ENCODE measurements around the gene APRT.

DNA sequence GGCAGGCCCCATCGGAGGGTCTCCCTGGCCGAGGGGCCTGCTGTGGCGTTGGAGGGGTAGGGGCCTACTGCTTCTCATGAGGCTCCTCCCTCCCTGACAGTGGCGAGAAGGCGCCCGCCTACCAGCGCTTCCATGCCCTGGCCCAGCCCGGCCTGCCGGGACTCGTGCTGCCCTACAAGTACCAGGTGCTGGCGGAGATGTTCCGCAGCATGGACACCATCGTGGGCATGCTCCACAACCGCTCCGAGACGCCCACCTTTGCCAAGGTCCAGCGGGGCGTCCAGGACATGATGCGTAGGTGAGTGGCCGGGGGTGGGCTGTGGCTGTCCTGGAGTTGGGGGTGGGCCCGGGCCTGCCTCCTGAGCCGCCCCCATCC is 6.4 kb downstream of the APRT start:
- TF ChIP-seq, protein P1, sequence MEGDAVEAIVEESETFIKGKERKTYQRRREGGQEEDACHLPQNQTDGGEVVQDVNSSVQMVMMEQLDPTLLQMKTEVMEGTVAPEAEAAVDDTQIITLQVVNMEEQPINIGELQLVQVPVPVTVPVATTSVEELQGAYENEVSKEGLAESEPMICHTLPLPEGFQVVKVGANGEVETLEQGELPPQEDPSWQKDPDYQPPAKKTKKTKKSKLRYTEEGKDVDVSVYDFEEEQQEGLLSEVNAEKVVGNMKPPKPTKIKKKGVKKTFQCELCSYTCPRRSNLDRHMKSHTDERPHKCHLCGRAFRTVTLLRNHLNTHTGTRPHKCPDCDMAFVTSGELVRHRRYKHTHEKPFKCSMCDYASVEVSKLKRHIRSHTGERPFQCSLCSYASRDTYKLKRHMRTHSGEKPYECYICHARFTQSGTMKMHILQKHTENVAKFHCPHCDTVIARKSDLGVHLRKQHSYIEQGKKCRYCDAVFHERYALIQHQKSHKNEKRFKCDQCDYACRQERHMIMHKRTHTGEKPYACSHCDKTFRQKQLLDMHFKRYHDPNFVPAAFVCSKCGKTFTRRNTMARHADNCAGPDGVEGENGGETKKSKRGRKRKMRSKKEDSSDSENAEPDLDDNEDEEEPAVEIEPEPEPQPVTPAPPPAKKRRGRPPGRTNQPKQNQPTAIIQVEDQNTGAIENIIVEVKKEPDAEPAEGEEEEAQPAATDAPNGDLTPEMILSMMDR (IDR thresholded peaks at IDR 0.05; ENCODE audit: low read depth, low read length) = no peak
- no peak for TF ChIP-seq EZH2phosphoT487 (IDR thresholded peaks at IDR 0.05; ENCODE audit: low read depth)

Measured in OCI-LY3 (cell line).